HEK293 (cell line): ENCODE results near the gene AFF3.

Experiments
- CTCF ChIA-PET: fragments of 350-600 bp; formaldehyde crosslinking; extraction: SDS; loops from one replicate; lab custom pipeline; 2021; ENCODE audit warnings: antibody characterized with exemption; lab: Yijun Ruan, JAX
- POLR2A ChIA-PET: fragments of 300-600 bp; formaldehyde crosslinking; extraction: SDS; loops from one replicate; lab custom pipeline; 2020; ENCODE audit warnings: antibody characterized with exemption, inconsistent platforms; lab: Yijun Ruan, JAX
- H3K27ac ChIP-seq: fragments of 200-500 bp; sonication (Bioruptor generic); 2 replicates; pipeline ENCODE4 v1.5.1; 2014; ENCODE audit warnings: low read depth, low read length, control low read depth, inconsistent platforms; ENCODE audit errors: extremely low read depth
- H3K36me3 ChIP-seq, 2 experiments: fragments of 200-500 bp in 1 of 2; sonication (Bioruptor generic) in 1 of 2; 1 replicate in 1 of 2; 2 replicates in 1 of 2; pipeline ENCODE4 v1.5.1; 2014 to 2017; ENCODE audit warnings: inconsistent platforms in 2 of 2, low read length in 2 of 2; ENCODE audit not compliant: control insufficient read depth in 2 of 2, insufficient read depth in 1 of 2
- H3K4me1 ChIP-seq: fragments of 200-500 bp; sonication (Bioruptor generic); 2 replicates; pipeline ENCODE4 v1.5.1; 2014; ENCODE audit warnings: mild to moderate bottlenecking, low read length, inconsistent platforms; ENCODE audit not compliant: control insufficient read depth, insufficient read depth
- H3K4me3 ChIP-seq: 2 replicates; pipeline ENCODE4 v1.5.1; 2011; ENCODE audit warnings: low read depth, mild to moderate bottlenecking, control low read depth, low read length, moderate library complexity
- H3K9me3 ChIP-seq: fragments of 200-500 bp; sonication (Bioruptor generic); 2 replicates; pipeline ENCODE4 v1.5.1; 2014; ENCODE audit warnings: low read depth, low read length, inconsistent platforms; ENCODE audit not compliant: control insufficient read depth, insufficient read depth
- BCL11A ChIP-seq: fragments of 450-650 bp; formaldehyde crosslinking; IDR thresholded peaks from 2 replicates; pipeline ENCODE4 v1.5.1; 2016; ENCODE audit warnings: low read depth, missing biosample characterization, missing genetic modification characterization
- GLI2 ChIP-seq: fragments of 450-650 bp; formaldehyde crosslinking; IDR thresholded peaks from 2 replicates; pipeline ENCODE4; 2017; ENCODE audit warnings: missing biosample characterization, missing genetic modification characterization, low read depth, borderline replicate concordance
- OSR2 ChIP-seq: fragments of 450-650 bp; formaldehyde crosslinking; IDR thresholded peaks from 2 replicates; pipeline ENCODE4 v1.5.1; 2016; ENCODE audit warnings: missing biosample characterization, missing genetic modification characterization
- SP2 ChIP-seq: fragments of 450-650 bp; formaldehyde crosslinking; IDR thresholded peaks from 2 replicates; pipeline ENCODE4 v1.5.1; 2016; ENCODE audit warnings: missing biosample characterization, missing genetic modification characterization
- YY2 ChIP-seq: fragments of 450-650 bp; formaldehyde crosslinking; IDR thresholded peaks from 2 replicates; pipeline ENCODE4 v1.5.1; 2016; ENCODE audit warnings: missing biosample characterization, missing genetic modification characterization
- ZNF121 ChIP-seq: fragments of 450-650 bp; formaldehyde crosslinking; IDR thresholded peaks from 2 replicates; pipeline ENCODE4 v1.5.1; 2016; ENCODE audit warnings: missing biosample characterization, missing genetic modification characterization
- ZNF146 ChIP-seq: fragments of 450-650 bp; formaldehyde crosslinking; IDR thresholded peaks from 2 replicates; pipeline ENCODE4 v1.5.1; 2016; ENCODE audit warnings: missing biosample characterization, missing genetic modification characterization
- ZNF169 ChIP-seq: fragments of 450-650 bp; formaldehyde crosslinking; IDR thresholded peaks from 2 replicates; pipeline ENCODE4 v1.5.1; 2016; ENCODE audit warnings: missing biosample characterization, missing genetic modification characterization
- ZNF23 ChIP-seq: fragments of 450-650 bp; formaldehyde crosslinking; IDR thresholded peaks from 2 replicates; pipeline ENCODE4 v1.5.1; 2016; ENCODE audit warnings: missing biosample characterization, missing genetic modification characterization, borderline replicate concordance
- ZNF248 ChIP-seq: fragments of 450-650 bp; formaldehyde crosslinking; IDR thresholded peaks from 2 replicates; pipeline ENCODE4 v1.5.1; 2017; ENCODE audit warnings: missing biosample characterization, missing genetic modification characterization
- ZNF292 ChIP-seq: fragments of 450-650 bp; formaldehyde crosslinking; IDR thresholded peaks from 2 replicates; pipeline ENCODE4 v1.5.1; 2016; ENCODE audit warnings: low read depth, missing biosample characterization, missing genetic modification characterization, borderline replicate concordance
- ZNF341 ChIP-seq: fragments of 450-650 bp; formaldehyde crosslinking; IDR thresholded peaks from 2 replicates; pipeline ENCODE4; 2016; ENCODE audit warnings: low read depth, missing biosample characterization, missing genetic modification characterization
- ZNF350 ChIP-seq: fragments of 450-650 bp; formaldehyde crosslinking; IDR thresholded peaks from 2 replicates; pipeline ENCODE4 v1.5.0; 2017; ENCODE audit warnings: missing biosample characterization, mild to moderate bottlenecking, missing genetic modification characterization
- ZNF354C ChIP-seq: fragments of 450-650 bp; formaldehyde crosslinking; IDR thresholded peaks from 2 replicates; pipeline ENCODE4 v1.5.1; 2016; ENCODE audit warnings: missing biosample characterization, missing genetic modification characterization, low read depth, borderline replicate concordance
- ZNF391 ChIP-seq: fragments of 450-650 bp; formaldehyde crosslinking; IDR thresholded peaks from 2 replicates; pipeline ENCODE4 v1.5.1; 2016; ENCODE audit warnings: low read depth, missing biosample characterization, missing genetic modification characterization, borderline replicate concordance
- ZNF426 ChIP-seq: fragments of 450-650 bp; formaldehyde crosslinking; IDR thresholded peaks from 2 replicates; pipeline ENCODE4 v1.5.1; 2017; ENCODE audit warnings: missing biosample characterization, missing genetic modification characterization, mild to moderate bottlenecking, inconsistent platforms, moderate library complexity
- ZNF510 ChIP-seq: fragments of 450-650 bp; formaldehyde crosslinking; IDR thresholded peaks from 2 replicates; pipeline ENCODE4 v1.5.1; 2018; ENCODE audit warnings: mild to moderate bottlenecking, missing genetic modification characterization, missing biosample characterization; ENCODE audit not compliant: insufficient replicate concordance
- ZNF529 ChIP-seq: fragments of 450-650 bp; formaldehyde crosslinking; IDR thresholded peaks from 2 replicates; pipeline ENCODE4 v1.5.1; 2017; ENCODE audit warnings: missing genetic modification characterization, missing biosample characterization; ENCODE audit not compliant: insufficient replicate concordance
- ZNF626 ChIP-seq: fragments of 450-650 bp; sonication (Bioruptor Pico); formaldehyde crosslinking; IDR thresholded peaks from 2 replicates; pipeline ENCODE4 v1.5.1; 2018; ENCODE audit warnings: missing biosample characterization, missing genetic modification characterization, inconsistent platforms
- ZNF664 ChIP-seq: fragments of 450-650 bp; formaldehyde crosslinking; IDR thresholded peaks from 2 replicates; pipeline ENCODE4 v1.5.1; 2016; ENCODE audit warnings: missing biosample characterization, missing genetic modification characterization
- ZNF670 ChIP-seq: fragments of 450-650 bp; formaldehyde crosslinking; IDR thresholded peaks from 2 replicates; pipeline ENCODE4 v1.5.1; 2016; ENCODE audit warnings: missing biosample characterization, missing genetic modification characterization, low read depth
- TF ChIP-seq, protein P1 (sequence below): fragments of 450-650 bp; formaldehyde crosslinking; IDR thresholded peaks from 2 replicates; pipeline ENCODE4 v1.5.1; 2017; ENCODE audit warnings: missing biosample characterization, missing genetic modification characterization
- TF ChIP-seq, protein P2 (sequence below): fragments of 450-650 bp; formaldehyde crosslinking; IDR thresholded peaks from 2 replicates; pipeline ENCODE4; 2016; ENCODE audit warnings: missing biosample characterization, missing genetic modification characterization
- TF ChIP-seq, protein P3 (sequence below): fragments of 450-650 bp; formaldehyde crosslinking; IDR thresholded peaks from 2 replicates; pipeline ENCODE4 v1.5.1; 2016; ENCODE audit warnings: missing biosample characterization, missing genetic modification characterization

The AFF3 gene

DNA sequence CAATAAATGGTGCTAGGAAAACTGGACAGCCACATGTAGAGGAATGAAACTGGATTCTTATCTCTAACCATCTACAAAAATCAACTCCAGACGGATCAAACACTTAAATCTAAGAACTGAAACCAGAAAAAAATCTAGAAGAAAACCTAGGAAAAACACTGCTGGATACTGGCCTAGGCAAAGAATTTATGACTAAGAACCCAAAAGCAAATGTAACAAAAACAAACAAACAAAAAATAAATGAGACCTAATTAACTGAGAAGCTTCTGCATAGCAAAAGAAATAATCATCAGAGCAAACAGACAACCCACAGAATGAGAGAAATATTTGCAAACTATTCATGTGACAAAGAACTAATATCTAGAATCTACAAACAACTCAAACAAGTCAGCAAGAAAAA is 338.5 kb downstream of the AFF3 start:
- H3K36me3 ChIP-seq: no peaks in the 10 kb centered on the region
- TF ChIP-seq ZNF664 (tag by site-specific recombination) (no peak), GLI2 (tag by site-specific recombination) (no peak), ZNF670 (tag by site-specific recombination) (no peak), ZNF23 (tag by site-specific recombination) (no peak), ZNF248 (tag by site-specific recombination) (no peak), ZNF391 (tag by site-specific recombination) (no peak), BCL11A (no peak), ZNF426 (tag by site-specific recombination) (no peak), YY2 (tag by site-specific recombination) (no peak), ZNF354C (tag by site-specific recombination) (no peak)
- TF ChIP-seq, protein P1, sequence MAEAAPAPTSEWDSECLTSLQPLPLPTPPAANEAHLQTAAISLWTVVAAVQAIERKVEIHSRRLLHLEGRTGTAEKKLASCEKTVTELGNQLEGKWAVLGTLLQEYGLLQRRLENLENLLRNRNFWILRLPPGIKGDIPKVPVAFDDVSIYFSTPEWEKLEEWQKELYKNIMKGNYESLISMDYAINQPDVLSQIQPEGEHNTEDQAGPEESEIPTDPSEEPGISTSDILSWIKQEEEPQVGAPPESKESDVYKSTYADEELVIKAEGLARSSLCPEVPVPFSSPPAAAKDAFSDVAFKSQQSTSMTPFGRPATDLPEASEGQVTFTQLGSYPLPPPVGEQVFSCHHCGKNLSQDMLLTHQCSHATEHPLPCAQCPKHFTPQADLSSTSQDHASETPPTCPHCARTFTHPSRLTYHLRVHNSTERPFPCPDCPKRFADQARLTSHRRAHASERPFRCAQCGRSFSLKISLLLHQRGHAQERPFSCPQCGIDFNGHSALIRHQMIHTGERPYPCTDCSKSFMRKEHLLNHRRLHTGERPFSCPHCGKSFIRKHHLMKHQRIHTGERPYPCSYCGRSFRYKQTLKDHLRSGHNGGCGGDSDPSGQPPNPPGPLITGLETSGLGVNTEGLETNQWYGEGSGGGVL (tag by site-specific recombination): no peak
- H3K9me3 ChIP-seq: no peaks in the 10 kb centered on the region
- H3K27ac ChIP-seq: no peak overlapping the region
- ChIA-PET CTCF (interaction anchor here (0.8 kb wide), 1 partner anchor 10 kb away, joined by 4 read pairs; no protein-coding TSS in a partner anchor), POLR2A (no interaction called here)
- H3K4me1 ChIP-seq: peaks cover 7% of the 10 kb centered on the region; the same call in 1 of the 2 replicates
- H3K4me3 ChIP-seq: no peak overlapping the region

DNA sequence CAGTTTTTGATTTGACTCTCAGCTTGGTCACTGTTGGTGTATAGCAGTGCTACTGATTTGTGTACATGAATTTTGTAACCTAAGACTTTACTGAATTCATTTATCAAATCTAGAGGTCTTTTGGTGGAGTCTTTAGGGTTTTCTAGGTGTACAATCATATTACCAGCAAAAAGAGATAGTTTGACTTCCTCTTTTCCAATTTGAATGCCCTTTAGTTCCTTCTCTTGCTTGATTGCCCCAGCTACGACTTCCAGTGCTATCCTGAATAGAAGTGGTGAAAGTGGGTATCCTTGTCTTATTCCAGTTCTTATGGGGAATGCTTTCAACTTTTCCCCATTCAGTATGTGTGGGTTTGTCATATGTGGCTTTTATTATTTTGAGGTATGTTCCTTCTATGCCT is 339.7 kb downstream of the AFF3 start:
- CTCF ChIA-PET: no interaction called here
- POLR2A ChIA-PET: no interaction called here
- Histone ChIP-seq H3K27ac (no peak overlapping the region), H3K9me3 (no peaks in the 10 kb centered on the region), H3K4me3 (no peak overlapping the region), H3K4me1 (peaks cover 7% of the 10 kb centered on the region; the same call in 1 of the 2 replicates), H3K36me3 (no peaks in the 10 kb centered on the region)
- TF ChIP-seq SP2 (tag by site-specific recombination) (no peak), ZNF121 (tag by site-specific recombination) (no peak), ZNF350 (tag by site-specific recombination) (no peak), ZNF169 (tag by site-specific recombination) (no peak)
- TF ChIP-seq, protein P2, sequence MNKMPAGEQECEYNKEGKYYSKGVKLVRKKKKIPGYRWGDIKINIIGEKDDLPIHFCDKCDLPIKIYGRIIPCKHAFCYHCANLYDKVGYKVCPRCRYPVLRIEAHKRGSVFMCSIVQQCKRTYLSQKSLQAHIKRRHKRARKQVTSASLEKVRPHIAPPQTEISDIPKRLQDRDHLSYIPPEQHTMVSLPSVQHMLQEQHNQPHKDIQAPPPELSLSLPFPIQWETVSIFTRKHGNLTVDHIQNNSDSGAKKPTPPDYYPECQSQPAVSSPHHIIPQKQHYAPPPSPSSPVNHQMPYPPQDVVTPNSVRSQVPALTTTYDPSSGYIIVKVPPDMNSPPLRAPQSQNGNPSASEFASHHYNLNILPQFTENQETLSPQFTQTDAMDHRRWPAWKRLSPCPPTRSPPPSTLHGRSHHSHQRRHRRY (tag by site-specific recombination): no peak
- TF ChIP-seq, protein P3, sequence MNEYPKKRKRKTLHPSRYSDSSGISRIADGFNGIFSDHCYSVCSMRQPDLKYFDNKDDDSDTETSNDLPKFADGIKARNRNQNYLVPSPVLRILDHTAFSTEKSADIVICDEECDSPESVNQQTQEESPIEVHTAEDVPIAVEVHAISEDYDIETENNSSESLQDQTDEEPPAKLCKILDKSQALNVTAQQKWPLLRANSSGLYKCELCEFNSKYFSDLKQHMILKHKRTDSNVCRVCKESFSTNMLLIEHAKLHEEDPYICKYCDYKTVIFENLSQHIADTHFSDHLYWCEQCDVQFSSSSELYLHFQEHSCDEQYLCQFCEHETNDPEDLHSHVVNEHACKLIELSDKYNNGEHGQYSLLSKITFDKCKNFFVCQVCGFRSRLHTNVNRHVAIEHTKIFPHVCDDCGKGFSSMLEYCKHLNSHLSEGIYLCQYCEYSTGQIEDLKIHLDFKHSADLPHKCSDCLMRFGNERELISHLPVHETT (tag by site-specific recombination): no peak

DNA sequence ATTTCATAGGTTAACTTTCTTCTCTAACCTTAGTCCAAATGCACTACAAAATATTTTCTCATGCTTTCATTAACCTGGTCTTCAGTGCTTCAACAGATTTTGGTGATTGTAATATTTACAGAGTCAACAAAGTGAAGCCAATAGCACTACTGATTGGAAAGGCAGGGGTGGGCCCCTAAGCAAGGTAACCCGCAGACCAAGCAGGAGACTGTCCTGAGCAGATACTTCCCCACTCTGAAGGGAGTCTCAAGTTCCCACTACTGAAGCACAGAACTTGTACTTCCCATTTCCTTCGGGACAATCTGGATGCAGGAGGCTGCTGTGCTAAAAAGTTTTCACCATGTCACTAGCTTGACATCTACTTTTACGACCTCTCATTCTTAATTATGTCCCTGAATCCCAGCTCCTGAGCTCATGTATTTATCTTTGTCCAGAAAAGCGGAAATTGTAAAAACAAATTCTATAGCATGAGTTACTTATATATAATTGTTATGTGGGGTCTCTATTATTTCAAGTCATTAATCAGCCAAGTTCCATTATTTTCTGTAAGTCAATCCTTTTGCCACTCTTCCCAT is 341.0 kb downstream of the AFF3 start:
- no peak overlapping the region for H3K4me3 ChIP-seq
- CTCF ChIA-PET: interaction anchor here (0.5 to 0.7 kb wide), 2 partner anchors 134 to 461 kb away, joined by 3 to 4 read pairs; no protein-coding TSS in a partner anchor
- H3K4me1 ChIP-seq: peaks cover 7% of the 10 kb centered on the region; the same call in 1 of the 2 replicates
- TF ChIP-seq ZNF529 (tag by site-specific recombination) (no peak), SP2 (tag by site-specific recombination) (no peak), OSR2 (tag by site-specific recombination) (peak; percentile 42; the same call in 1 of the 2 replicates), ZNF341 (tag by site-specific recombination) (0 out of 2 replicates have a peak, but pooled peaks have one; percentile 11), ZNF292 (tag by site-specific recombination) (no peak), ZNF664 (tag by site-specific recombination) (no peak), ZNF510 (tag by site-specific recombination) (no peak), ZNF626 (tag by site-specific recombination) (no peak), ZNF146 (tag by site-specific recombination) (no peak)

More for the DNA sequence above, 341.0 kb downstream of the AFF3 start:
- POLR2A ChIA-PET: no interaction called here
- Histone ChIP-seq H3K27ac (no peak overlapping the region), H3K9me3 (no peaks in the 10 kb centered on the region), H3K36me3 (no peaks in the 10 kb centered on the region)
